ENCODE data around the gene PLD4.

PLD4 gene

DNA sequence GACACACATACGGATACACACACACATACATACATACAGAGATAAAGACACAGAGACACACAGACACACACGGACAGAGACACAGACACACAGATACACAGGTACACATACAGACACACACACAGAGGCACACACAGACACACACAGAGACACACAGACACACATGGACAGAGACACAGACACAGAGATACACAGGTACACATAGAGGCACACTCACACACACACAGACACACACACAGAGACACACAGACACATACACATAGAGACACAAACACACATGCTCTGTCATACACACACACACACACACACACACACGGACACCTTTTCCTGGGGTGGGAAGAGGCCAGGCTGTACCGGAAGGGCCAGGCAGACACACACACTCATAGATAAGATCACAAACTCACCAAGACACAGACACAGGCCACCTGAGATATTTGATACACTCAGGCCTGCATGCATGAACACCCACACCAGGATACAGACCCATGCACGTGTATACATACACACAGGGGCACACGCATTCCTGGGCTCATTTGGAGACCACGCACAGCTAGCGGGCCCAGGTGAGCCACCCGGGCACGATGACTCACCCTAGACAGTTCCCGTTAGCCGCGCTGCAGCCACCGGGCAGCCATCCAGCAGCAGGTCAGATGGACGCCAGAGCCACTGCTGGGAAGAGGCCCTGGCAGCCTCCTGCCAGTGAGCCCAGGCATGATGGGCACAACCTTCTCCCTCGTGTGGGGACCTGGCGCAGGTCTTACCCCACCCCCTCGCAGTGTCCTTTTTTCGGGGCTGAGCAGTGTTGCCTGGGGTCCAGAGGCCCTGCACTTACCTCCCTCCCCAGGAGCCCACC is 55.3 kb downstream of the PLD4 start:
- no peak for TF ChIP-seq POLR2A (IDR thresholded peaks at IDR 0.05; ENCODE audit: low read length)
- no peak for DNase-seq

DNA sequence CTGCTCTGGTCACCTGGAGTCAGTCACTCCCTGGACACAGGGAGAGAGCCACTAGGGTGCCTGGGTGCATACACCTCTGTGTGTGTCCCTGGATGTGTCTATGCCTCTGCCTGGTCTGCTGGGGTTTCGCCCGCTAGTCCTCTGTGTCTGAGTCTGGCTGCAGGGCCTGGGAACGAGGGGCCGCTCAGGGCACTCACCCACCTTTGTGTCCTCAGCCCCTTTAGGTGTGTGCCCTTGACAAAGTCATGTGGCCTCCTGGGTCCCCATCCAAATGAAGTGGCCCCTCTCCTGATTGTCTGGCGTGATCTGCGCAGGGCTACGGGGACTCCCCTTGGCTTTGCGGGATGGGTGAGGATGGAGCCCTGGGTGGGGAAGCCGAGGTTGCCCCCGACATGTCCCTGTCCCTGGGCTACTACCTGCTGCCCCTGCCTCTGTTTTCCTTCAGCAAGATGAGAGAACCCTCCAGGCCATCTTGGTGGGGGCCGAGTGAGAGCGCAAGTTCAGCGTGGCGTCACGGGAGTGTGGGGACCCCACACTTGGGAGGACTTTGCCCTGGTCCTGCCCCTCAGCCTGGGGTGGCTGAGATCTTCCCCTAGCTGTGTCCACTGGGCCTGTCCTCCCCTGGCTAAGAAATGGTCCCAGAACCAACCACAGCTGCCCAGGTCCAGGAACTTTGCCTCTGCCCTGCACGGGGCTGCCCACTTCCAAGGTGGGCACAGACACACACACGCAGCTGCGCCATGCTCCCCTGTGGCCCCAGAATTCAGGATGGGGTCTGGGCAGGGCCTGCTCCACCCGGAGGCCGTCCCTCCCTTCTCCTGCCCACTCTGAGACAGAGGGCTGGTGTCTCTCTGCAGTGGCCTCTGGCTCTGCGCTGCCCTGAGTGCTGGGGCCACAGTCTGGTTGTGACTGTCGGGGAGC is 56.2 kb downstream of the PLD4 start:
- TF ChIP-seq GATA1 (IDR thresholded peaks at IDR 0.05; ENCODE audit: low read depth, low read length) (no peak), POLR2A (IDR thresholded peaks at IDR 0.05; ENCODE audit: low read length) (no peak)
- DNase-seq: no peak

DNA sequence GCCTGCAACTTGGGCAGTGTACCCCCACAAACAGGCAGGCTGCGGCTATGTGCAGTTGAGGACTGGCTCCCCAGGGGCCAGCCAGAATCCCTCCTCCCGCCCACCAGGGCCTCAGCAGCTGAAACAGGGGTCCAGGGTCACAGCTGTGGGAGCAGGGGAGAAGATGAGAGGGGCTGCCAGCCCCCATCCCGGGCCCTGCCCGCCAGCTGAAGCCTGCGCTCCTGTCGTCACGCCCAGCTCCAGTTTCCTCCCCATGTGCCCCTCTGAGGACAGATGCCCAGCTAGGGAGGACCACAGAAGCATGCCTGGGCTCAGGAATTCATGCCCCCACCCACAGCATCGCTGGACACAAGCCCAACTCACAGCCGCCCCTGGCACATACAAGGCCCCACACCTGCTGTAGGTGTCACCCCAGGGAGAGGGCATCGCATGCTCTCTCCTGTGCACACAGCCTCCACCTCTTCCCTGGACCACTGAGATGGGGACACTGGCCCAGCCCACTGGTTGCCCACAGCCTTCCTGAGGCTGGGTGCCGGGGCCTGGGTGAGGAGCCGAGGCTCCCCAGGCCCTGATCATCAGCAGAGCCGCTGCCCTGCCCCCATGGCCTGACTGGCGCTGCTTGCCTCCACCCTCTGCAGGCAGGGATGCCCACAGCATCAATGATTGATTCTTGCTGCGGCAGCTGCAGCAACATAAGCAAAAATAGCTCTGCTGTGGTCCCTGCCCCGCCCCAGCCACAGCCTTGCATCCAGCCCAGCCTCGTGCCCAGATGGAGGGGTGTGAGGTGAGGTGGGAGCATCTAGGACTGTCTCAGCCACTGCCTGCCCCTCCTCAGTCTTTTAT is 57.2 kb downstream of the PLD4 start:
- no peak for DNase-seq

GRCh38 chr14:104982548-104983230 is 58.0 kb downstream of the PLD4 start:
- DNase-seq: no peak
- TF ChIP-seq POLR2A (IDR thresholded peaks at IDR 0.05; ENCODE audit: low read length) (no peak), GATA1 (IDR thresholded peaks at IDR 0.05; ENCODE audit: low read depth, low read length) (no peak)

More for the DNA sequence above, 57.2 kb downstream of the PLD4 start:
- TF ChIP-seq GATA1 (IDR thresholded peaks at IDR 0.05; ENCODE audit: low read depth, low read length): no peak
- TF ChIP-seq POLR2A (IDR thresholded peaks at IDR 0.05; ENCODE audit: low read length): no peak

Measured in erythroblast (primary cell).